Measurements from ENCODE around the gene DCDC1. TPM values are rescaled to one million over a fixed set of nuclear protein-coding genes. Genes with fewer than 3 reads are reported as not detected.
A peak's percentile ranks its signal among the peaks of the same experiment; 100 is the strongest.

The DCDC1 gene, protein sequence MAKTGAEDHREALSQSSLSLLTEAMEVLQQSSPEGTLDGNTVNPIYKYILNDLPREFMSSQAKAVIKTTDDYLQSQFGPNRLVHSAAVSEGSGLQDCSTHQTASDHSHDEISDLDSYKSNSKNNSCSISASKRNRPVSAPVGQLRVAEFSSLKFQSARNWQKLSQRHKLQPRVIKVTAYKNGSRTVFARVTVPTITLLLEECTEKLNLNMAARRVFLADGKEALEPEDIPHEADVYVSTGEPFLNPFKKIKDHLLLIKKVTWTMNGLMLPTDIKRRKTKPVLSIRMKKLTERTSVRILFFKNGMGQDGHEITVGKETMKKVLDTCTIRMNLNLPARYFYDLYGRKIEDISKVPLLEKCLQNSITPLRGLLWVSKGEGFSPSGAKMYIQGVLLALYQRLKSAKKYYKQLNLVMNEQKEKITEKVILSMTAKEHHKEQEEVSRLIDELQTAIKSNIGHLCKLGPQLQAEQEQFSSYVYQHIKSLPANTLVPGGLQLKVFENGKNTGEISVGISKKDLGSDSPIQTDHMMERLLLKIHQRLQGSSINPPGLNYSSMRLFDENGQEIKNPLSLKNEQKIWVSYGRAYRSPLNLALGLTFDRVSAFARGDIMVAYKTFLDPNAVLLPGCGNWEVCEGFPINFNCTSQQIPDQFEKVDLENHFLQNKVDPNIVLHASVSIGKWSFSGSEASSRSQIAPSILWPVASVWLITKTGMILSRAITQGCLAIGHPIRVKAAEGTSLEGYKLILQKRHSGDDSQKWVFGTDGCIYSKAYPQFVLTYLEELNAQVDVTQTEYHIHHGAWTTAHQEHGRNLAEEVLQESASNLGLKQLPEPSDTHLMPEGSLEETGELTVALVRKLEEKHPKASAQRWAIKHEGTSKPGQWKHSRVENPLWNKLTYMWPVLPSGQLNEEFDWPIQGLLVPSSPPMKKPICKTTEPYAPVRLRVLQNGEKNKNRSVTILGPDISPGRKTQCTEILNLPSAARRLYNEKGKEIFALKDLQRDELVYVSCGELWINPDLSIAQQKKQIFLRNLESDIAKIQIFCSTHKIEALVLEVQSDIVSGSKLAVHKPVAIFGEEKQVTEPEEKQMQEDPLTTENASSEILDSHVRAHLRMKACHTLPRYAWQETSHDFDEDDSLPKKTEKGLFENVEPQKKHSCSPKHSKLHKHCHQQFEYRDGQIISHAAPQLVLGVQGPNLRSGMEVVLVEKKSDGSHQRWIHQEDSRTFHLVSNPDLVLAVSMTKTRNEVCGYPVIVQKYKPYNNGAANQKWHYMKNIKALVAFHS (N-terminal part only)
- total RNA-seq, result 10 to 100 TPM in 1 of 6 donors, 1 to 10 TPM in 4, under 1 TPM in 1; 0.11 to 25.2 (median 3.3) TPM

- Histone ChIP-seq H3K27ac (peak within 1 kb of the TSS; percentile 67 to 84 (median 78)), H3K4me3 (peak within 1 kb of the TSS; percentile 49 to 75 (median 69)), H3K36me3 (no peaks in the 10 kb centered on the region), H3K9me3 (no peaks in the 10 kb centered on the region), H3K27me3 (no peaks in the 10 kb centered on the region), H3K4me1 (peaks cover 8 to 19% (median 19%) of the 10 kb centered on the region in 4 donors)
- TF ChIP-seq EP300 (IDR thresholded peaks at IDR 0.05), result no peak
- TF ChIP-seq POLR2AphosphoS5 (IDR thresholded peaks at IDR 0.05), result peak; percentile 59 to 69
- TF ChIP-seq POLR2A (IDR thresholded peaks at IDR 0.05), result peak in 3 of 4 donors; percentile 10 to 61 (median 22)
- 0 to 1% methylated on average over 50 to 53 of the region's 53 CpGs for WGBS, 2 donors
- DNase-seq, result peak; percentile 94 to 96
- ATAC-seq (ENCODE audit: low FRiP score in 2 of 2), result peak; percentile 99 to 100
Measured at GRCh38 chr11:31369348-31370329, at the start of gene DCDC1, which contains the start of gene DNAJC24. Gene DCDC1 (minus strand): TSS chr11:31369739. CDS start chr11:31328280, 41,459 bp downstream. Gene DNAJC24 (plus strand): TSS chr11:31369860. CDS start chr11:31370749, 889 bp downstream.

GRCh38 chr11:31419138-31419537 is 49.6 kb upstream of the DCDC1 start:
- DNase-seq (no peak), ATAC-seq (ENCODE audit: low FRiP score in 2 of 2) (no peak)
- Histone ChIP-seq H3K27me3 (no peaks in the 10 kb centered on the region), H3K9me3 (no peaks in the 10 kb centered on the region), H3K27ac (no peak overlapping the region), H3K4me3 (no peak overlapping the region), H3K36me3 (no peaks in the 10 kb centered on the region), H3K4me1 (no peaks in the 10 kb centered on the region)
- 87 to 93% methylated on average over 3 of the region's 3 CpGs for WGBS, 2 donors
- TF ChIP-seq POLR2AphosphoS5 (IDR thresholded peaks at IDR 0.05), result no peak
- TF ChIP-seq POLR2A (IDR thresholded peaks at IDR 0.05), result no peak
- TF ChIP-seq, protein P1, sequence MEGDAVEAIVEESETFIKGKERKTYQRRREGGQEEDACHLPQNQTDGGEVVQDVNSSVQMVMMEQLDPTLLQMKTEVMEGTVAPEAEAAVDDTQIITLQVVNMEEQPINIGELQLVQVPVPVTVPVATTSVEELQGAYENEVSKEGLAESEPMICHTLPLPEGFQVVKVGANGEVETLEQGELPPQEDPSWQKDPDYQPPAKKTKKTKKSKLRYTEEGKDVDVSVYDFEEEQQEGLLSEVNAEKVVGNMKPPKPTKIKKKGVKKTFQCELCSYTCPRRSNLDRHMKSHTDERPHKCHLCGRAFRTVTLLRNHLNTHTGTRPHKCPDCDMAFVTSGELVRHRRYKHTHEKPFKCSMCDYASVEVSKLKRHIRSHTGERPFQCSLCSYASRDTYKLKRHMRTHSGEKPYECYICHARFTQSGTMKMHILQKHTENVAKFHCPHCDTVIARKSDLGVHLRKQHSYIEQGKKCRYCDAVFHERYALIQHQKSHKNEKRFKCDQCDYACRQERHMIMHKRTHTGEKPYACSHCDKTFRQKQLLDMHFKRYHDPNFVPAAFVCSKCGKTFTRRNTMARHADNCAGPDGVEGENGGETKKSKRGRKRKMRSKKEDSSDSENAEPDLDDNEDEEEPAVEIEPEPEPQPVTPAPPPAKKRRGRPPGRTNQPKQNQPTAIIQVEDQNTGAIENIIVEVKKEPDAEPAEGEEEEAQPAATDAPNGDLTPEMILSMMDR (IDR thresholded peaks at IDR 0.05), result no peak
- no peak for TF ChIP-seq EP300 (IDR thresholded peaks at IDR 0.05)

GRCh38 chr11:31417816-31418215 is 48.3 kb upstream of the DCDC1 start:
- Histone ChIP-seq H3K4me3 (no peak overlapping the region), H3K9me3 (no peaks in the 10 kb centered on the region)
- 92 to 100% methylated on average over 2 of the region's 2 CpGs for WGBS, 2 donors

GRCh38 chr11:31417357-31417756 is 47.8 kb upstream of the DCDC1 start:
- Histone ChIP-seq H3K4me3 (no peak overlapping the region), H3K27ac (no peak overlapping the region), H3K9me3 (no peaks in the 10 kb centered on the region), H3K27me3 (no peaks in the 10 kb centered on the region), H3K4me1 (no peaks in the 10 kb centered on the region), H3K36me3 (no peaks in the 10 kb centered on the region)
- WGBS, 2 donors, result 97 to 98% methylated on average over 1 of the region's 1 CpG
- DNase-seq (no peak), ATAC-seq (ENCODE audit: low FRiP score in 2 of 2) (no peak)
- TF ChIP-seq, protein P1 (IDR thresholded peaks at IDR 0.05), result no peak

More at GRCh38 chr11:31417816-31418215, 48.3 kb upstream of the DCDC1 start:
- DNase-seq (no peak), ATAC-seq (ENCODE audit: low FRiP score in 2 of 2) (no peak)
- no peaks in the 10 kb centered on the region for H3K27me3 ChIP-seq
- no peak for TF ChIP-seq EP300 (IDR thresholded peaks at IDR 0.05)
- TF ChIP-seq, protein P1 (IDR thresholded peaks at IDR 0.05), result no peak
- TF ChIP-seq POLR2AphosphoS5 (IDR thresholded peaks at IDR 0.05), result no peak
- TF ChIP-seq POLR2A (IDR thresholded peaks at IDR 0.05), result no peak
- no peaks in the 10 kb centered on the region for H3K4me1 ChIP-seq
- H3K27ac ChIP-seq, result no peak overlapping the region
- no peaks in the 10 kb centered on the region for H3K36me3 ChIP-seq
